Measurements from ENCODE around the gene GLT8D2. TPM values are rescaled to one million over a fixed set of nuclear protein-coding genes. Genes with fewer than 3 reads are reported as not detected.

GLT8D2 gene
- total and polyA plus RNA-seq, 2 experiments from 2014 or later, result 4.2 to 8.5 TPM

GRCh38 chr12:104000807-104001434 lies 49.1 kb downstream of the GLT8D2 start:
- Histone ChIP-seq H3K27me3 (ENCODE audit: insufficient read depth) (no peaks in the 10 kb centered on the region), H3K9me2 (ENCODE audit: insufficient read depth) (no peaks in the 10 kb centered on the region), H3K4me1 (ENCODE audit: insufficient read depth) (0 out of 2 replicates have a peak, but pooled peaks cover 4% of the 10 kb centered on the region), H3K79me2 (replicated peaks; ENCODE audit: insufficient read depth) (no peaks in the 10 kb centered on the region), H3F3A (replicated peaks; ENCODE audit: low read depth) (no peaks in the 10 kb centered on the region), H3K27ac (ENCODE audit: low read depth) (no peak overlapping the region), H3K36me3 (ENCODE audit: insufficient read depth) (no peaks in the 10 kb centered on the region), H3K4me2 (no peak overlapping the region), H4K20me1 (replicated peaks; ENCODE audit: insufficient read depth) (no peaks in the 10 kb centered on the region), H2AFZ (no peak overlapping the region), H3K4me3 (no peak overlapping the region)
- no peaks in the 10 kb centered on the region for H3K9me3 Mint-ChIP-seq
- TF ChIP-seq ZNF331 (CRISPR knock-in tag; IDR thresholded peaks at IDR 0.05; ENCODE audit: low read depth), result no peak
- TF ChIP-seq STAT1 (IDR thresholded peaks at IDR 0.05; ENCODE audit: unreplicated experiment), result no peak
- TF ChIP-seq POLR2AphosphoS5 (IDR thresholded peaks at IDR 0.05; ENCODE audit: low read depth), result no peak
- TF ChIP-seq EZH2phosphoT487 (IDR thresholded peaks at IDR 0.05; ENCODE audit: unreplicated experiment), result no peak
- no peak for TF ChIP-seq ZNF114 (CRISPR knock-in tag; IDR thresholded peaks at IDR 0.05)
- TF ChIP-seq ZNF462 (CRISPR knock-in tag; IDR thresholded peaks at IDR 0.05), result no peak
- TF ChIP-seq, protein P1, sequence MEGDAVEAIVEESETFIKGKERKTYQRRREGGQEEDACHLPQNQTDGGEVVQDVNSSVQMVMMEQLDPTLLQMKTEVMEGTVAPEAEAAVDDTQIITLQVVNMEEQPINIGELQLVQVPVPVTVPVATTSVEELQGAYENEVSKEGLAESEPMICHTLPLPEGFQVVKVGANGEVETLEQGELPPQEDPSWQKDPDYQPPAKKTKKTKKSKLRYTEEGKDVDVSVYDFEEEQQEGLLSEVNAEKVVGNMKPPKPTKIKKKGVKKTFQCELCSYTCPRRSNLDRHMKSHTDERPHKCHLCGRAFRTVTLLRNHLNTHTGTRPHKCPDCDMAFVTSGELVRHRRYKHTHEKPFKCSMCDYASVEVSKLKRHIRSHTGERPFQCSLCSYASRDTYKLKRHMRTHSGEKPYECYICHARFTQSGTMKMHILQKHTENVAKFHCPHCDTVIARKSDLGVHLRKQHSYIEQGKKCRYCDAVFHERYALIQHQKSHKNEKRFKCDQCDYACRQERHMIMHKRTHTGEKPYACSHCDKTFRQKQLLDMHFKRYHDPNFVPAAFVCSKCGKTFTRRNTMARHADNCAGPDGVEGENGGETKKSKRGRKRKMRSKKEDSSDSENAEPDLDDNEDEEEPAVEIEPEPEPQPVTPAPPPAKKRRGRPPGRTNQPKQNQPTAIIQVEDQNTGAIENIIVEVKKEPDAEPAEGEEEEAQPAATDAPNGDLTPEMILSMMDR (conservative IDR thresholded peaks at IDR 0.05; ENCODE audit: low read depth in 2 of 2), result no peak
- H3K27me3 Mint-ChIP-seq (ENCODE audit: insufficient read depth, low read depth, poor library complexity), result peaks cover 2% of the 10 kb centered on the region
- no peak overlapping the region for H3K27ac Mint-ChIP-seq
- ATAC-seq, result no peak
- H3K36me3 Mint-ChIP-seq (ENCODE audit: low read depth), result no peaks in the 10 kb centered on the region
- no peak overlapping the region for H3K4me3 Mint-ChIP-seq
- peaks cover 2% of the 10 kb centered on the region; the same call in 1 of the 3 replicates for H3K4me1 Mint-ChIP-seq
- no peak for DNase-seq (ENCODE audit: low spot score)
